ENCODE measurements around the gene HSD17B4. TPM values are rescaled to one million over a fixed set of nuclear protein-coding genes. Genes with fewer than 3 reads are reported as not detected.
A peak's percentile ranks its signal among the peaks of the same experiment; 100 is the strongest.

The HSD17B4 gene
- total and polyA plus RNA-seq, 2 of the 13 experiments (the other 11 are each of a cell fraction or from before 2014, with no cell fraction given): 178 to 399 TPM

DNA sequence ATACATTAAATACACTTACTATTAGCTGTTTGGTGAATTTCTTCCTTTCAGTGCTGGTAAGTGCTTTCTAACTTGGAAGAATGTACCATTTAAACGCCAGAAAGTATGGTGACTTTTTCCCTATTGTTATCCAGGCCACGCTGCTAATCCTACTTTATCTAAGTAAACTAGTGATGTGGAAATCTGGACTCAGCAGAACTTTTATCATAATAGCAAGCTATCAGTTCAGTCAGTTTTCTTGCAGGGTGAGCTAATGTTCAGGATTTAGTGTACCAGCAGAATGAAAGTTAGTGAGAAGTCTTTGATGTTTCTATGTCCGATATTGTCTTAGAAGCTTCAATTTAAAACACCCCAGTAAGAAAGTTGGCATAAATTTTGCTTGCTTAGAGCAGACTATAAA is 72.2 kb downstream of the HSD17B4 start (continued):
- TF ChIP-seq FIP1L1 (IDR thresholded peaks at IDR 0.05; ENCODE audit: borderline replicate concordance, insufficient read depth, low read depth, low read length) (no peak), ZNF788 (CRISPR knock-in tag; IDR thresholded peaks at IDR 0.05; ENCODE audit: borderline replicate concordance) (no peak), ZNF383 (CRISPR knock-in tag; IDR thresholded peaks at IDR 0.05; ENCODE audit: borderline replicate concordance) (no peak), GATA4 (IDR thresholded peaks at IDR 0.05; ENCODE audit: borderline replicate concordance, low read depth) (peak; percentile 61; the same call in 1 of the 2 replicates), BRCA1 (CRISPR knock-in tag; IDR thresholded peaks at IDR 0.05) (no peak), ZNF703 (CRISPR knock-in tag; IDR thresholded peaks at IDR 0.05; ENCODE audit: borderline replicate concordance) (no peak), CREM (IDR thresholded peaks at IDR 0.05) (peak; percentile 67), CREM (CRISPR knock-in tag; IDR thresholded peaks at IDR 0.05) (no peak), ZNF781 (CRISPR knock-in tag; IDR thresholded peaks at IDR 0.05; ENCODE audit: borderline replicate concordance, not compliant biosample characterization) (no peak), JUNB (CRISPR knock-in tag; IDR thresholded peaks at IDR 0.05; ENCODE audit: borderline replicate concordance) (no peak), HDAC2 (CRISPR knock-in tag; IDR thresholded peaks at IDR 0.05) (peak; percentile 71), RNF2 (conservative IDR thresholded peaks at IDR 0.05; ENCODE audit: low read depth) (no peak), ZNF207 (IDR thresholded peaks at IDR 0.05; ENCODE audit: borderline replicate concordance) (no peak), HDAC6 (IDR thresholded peaks at IDR 0.05; ENCODE audit: low read depth, low read length) (no peak), YEATS4 (CRISPR knock-in tag; IDR thresholded peaks at IDR 0.05; ENCODE audit: borderline replicate concordance) (no peak)
- TF ChIP-seq, protein P1, sequence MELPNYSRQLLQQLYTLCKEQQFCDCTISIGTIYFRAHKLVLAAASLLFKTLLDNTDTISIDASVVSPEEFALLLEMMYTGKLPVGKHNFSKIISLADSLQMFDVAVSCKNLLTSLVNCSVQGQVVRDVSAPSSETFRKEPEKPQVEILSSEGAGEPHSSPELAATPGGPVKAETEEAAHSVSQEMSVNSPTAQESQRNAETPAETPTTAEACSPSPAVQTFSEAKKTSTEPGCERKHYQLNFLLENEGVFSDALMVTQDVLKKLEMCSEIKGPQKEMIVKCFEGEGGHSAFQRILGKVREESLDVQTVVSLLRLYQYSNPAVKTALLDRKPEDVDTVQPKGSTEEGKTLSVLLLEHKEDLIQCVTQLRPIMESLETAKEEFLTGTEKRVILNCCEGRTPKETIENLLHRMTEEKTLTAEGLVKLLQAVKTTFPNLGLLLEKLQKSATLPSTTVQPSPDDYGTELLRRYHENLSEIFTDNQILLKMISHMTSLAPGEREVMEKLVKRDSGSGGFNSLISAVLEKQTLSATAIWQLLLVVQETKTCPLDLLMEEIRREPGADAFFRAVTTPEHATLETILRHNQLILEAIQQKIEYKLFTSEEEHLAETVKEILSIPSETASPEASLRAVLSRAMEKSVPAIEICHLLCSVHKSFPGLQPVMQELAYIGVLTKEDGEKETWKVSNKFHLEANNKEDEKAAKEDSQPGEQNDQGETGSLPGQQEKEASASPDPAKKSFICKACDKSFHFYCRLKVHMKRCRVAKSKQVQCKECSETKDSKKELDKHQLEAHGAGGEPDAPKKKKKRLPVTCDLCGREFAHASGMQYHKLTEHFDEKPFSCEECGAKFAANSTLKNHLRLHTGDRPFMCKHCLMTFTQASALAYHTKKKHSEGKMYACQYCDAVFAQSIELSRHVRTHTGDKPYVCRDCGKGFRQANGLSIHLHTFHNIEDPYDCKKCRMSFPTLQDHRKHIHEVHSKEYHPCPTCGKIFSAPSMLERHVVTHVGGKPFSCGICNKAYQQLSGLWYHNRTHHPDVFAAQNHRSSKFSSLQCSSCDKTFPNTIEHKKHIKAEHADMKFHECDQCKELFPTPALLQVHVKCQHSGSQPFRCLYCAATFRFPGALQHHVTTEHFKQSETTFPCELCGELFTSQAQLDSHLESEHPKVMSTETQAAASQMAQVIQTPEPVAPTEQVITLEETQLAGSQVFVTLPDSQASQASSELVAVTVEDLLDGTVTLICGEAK (IDR thresholded peaks at IDR 0.05): no peak
- TF ChIP-seq, protein P1 (CRISPR knock-in tag; IDR thresholded peaks at IDR 0.05): no peak
- TF ChIP-seq, protein P2, sequence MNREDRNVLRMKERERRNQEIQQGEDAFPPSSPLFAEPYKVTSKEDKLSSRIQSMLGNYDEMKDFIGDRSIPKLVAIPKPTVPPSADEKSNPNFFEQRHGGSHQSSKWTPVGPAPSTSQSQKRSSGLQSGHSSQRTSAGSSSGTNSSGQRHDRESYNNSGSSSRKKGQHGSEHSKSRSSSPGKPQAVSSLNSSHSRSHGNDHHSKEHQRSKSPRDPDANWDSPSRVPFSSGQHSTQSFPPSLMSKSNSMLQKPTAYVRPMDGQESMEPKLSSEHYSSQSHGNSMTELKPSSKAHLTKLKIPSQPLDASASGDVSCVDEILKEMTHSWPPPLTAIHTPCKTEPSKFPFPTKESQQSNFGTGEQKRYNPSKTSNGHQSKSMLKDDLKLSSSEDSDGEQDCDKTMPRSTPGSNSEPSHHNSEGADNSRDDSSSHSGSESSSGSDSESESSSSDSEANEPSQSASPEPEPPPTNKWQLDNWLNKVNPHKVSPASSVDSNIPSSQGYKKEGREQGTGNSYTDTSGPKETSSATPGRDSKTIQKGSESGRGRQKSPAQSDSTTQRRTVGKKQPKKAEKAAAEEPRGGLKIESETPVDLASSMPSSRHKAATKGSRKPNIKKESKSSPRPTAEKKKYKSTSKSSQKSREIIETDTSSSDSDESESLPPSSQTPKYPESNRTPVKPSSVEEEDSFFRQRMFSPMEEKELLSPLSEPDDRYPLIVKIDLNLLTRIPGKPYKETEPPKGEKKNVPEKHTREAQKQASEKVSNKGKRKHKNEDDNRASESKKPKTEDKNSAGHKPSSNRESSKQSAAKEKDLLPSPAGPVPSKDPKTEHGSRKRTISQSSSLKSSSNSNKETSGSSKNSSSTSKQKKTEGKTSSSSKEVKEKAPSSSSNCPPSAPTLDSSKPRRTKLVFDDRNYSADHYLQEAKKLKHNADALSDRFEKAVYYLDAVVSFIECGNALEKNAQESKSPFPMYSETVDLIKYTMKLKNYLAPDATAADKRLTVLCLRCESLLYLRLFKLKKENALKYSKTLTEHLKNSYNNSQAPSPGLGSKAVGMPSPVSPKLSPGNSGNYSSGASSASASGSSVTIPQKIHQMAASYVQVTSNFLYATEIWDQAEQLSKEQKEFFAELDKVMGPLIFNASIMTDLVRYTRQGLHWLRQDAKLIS (CRISPR knock-in tag; IDR thresholded peaks at IDR 0.05): no peak
- TF ChIP-seq, protein P3, sequence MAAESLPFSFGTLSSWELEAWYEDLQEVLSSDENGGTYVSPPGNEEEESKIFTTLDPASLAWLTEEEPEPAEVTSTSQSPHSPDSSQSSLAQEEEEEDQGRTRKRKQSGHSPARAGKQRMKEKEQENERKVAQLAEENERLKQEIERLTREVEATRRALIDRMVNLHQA (CRISPR knock-in tag; IDR thresholded peaks at IDR 0.05): no peak
